Smooth muscle cell (in vitro differentiated cells): ENCODE results near the gene SLC38A10. TPM values are rescaled to one million over a fixed set of nuclear protein-coding genes. Genes with fewer than 3 reads are reported as not detected.

Experiments
- DNase-seq: peaks from one replicate; lab custom pipeline; 2025; ENCODE audit not compliant: unreplicated experiment; lab: John Stamatoyannopoulos, UW
- H2AFZ ChIP-seq: fragments of 200-600 bp; sonication (generic); 2 replicates; pipeline ENCODE4 v1.6.0; 2016; ENCODE audit warnings: antibody characterized with exemption, low read depth, mild to moderate bottlenecking
- H3F3A ChIP-seq: fragments of 200-600 bp; sonication (generic); 2 replicates; pipeline ENCODE4 v1.6.0; 2017; ENCODE audit warnings: antibody characterized with exemption, low read depth
- H3K27ac ChIP-seq: fragments of 200-600 bp; sonication (generic); 2 replicates; pipeline ENCODE4 v1.5.1; 2016; ENCODE audit warnings: low read depth, mild to moderate bottlenecking
- H3K27me3 ChIP-seq: fragments of 200-600 bp; sonication (generic); 2 replicates; pipeline ENCODE4 v1.6.1; 2016; ENCODE audit warnings: low read depth, mild to moderate bottlenecking
- H3K36me3 ChIP-seq: fragments of 200-600 bp; sonication (generic); 2 replicates; pipeline ENCODE4 v1.5.1; 2016; ENCODE audit warnings: low read depth
- H3K4me1 ChIP-seq: fragments of 200-600 bp; sonication (generic); 2 replicates; pipeline ENCODE4 v1.5.1; 2016; ENCODE audit warnings: low read depth
- H3K4me2 ChIP-seq: fragments of 200-600 bp; sonication (generic); 2 replicates; pipeline ENCODE4 v1.6.0; 2016; ENCODE audit warnings: mild to moderate bottlenecking
- H3K4me3 ChIP-seq: fragments of 200-600 bp; sonication (generic); 2 replicates; pipeline ENCODE4 v1.5.1; 2016; ENCODE audit warnings: mild to moderate bottlenecking
- H3K79me2 ChIP-seq: fragments of 200-600 bp; sonication (generic); 2 replicates; pipeline ENCODE4 v1.6.0; 2016; ENCODE audit warnings: low read depth, mild to moderate bottlenecking
- H3K9ac ChIP-seq: fragments of 200-600 bp; sonication (generic); 2 replicates; pipeline ENCODE4 v1.6.0; 2016; ENCODE audit warnings: low read depth
- H3K9me3 ChIP-seq: fragments of 200-600 bp; sonication (generic); replicated peaks from 2 replicates; pipeline ENCODE4 v1.5.1; 2016; ENCODE audit warnings: low read depth
- H4K20me1 ChIP-seq: fragments of 200-600 bp; sonication (generic); 2 replicates; pipeline ENCODE4 v1.6.0; 2016; ENCODE audit warnings: low read depth
- WGBS: methylation state at CpG from one replicate; pipeline ENCODE4 v1.1.7; 2016; ENCODE audit warnings: low lambda C conversion rate; 5-methylcytosine and 5-hydroxymethylcytosine counted together
- polyA plus RNA-seq: library from polyadenylated mRNA; unstranded; fragments of >200 nt; fragmentation: Nextera tagmentation; extraction: Ambion mirVana; gene quantifications from 2 replicates; pipeline ENCODE4 v1.2.1, GENCODE V29; 2016
- total RNA-seq: library from RNA; depleted of rRNA; stranded (reverse); fragments of >200 nt; gene quantifications from 2 replicates; pipeline ENCODE4 v1.2.3, GENCODE V29; 2014
- TF ChIP-seq, protein P1 (sequence below): fragments of 200-600 bp; sonication (generic); IDR thresholded peaks from 2 replicates; pipeline ENCODE4 v1.5.1; 2017; ENCODE audit warnings: borderline replicate concordance, mild to moderate bottlenecking, antibody characterized with exemption; ENCODE audit not compliant: insufficient read depth, poor library complexity, severe bottlenecking

The SLC38A10 gene
- total and polyA plus RNA-seq, 2 experiments from 2014 or later, result 61.6 to 97.1 TPM

DNA sequence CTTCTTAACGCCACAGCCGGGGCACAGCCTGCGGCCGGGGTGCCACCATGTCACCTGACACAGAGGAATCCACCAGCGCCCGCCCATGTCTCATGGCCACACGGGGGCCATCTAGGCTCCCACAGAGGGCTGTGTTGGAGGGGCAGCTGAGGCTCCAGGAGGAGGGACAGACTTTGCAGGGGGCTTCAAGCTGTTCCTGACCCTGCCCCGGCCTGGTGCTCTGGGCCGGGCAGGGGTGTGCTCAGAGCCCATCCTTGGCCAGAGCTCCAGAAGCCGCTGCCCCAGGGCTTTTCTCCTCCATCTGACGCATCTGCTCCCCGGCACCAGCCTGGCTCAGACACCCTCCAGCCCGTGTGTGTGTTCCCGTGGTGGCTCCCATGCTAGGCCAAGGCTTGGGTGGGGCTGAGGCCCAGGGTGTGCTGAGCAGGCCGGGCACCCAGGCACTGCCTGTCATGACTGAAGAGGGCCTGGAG is 7.8 kb upstream of the SLC38A10 start:
- Histone ChIP-seq H3K4me3 (no peak overlapping the region), H3K27me3 (no peaks in the 10 kb centered on the region), H4K20me1 (no peaks in the 10 kb centered on the region), H3K79me2 (no peaks in the 10 kb centered on the region), H3K4me1 (no peaks in the 10 kb centered on the region), H3K9ac (no peak overlapping the region), H3K4me2 (no peak overlapping the region), H3F3A (no peaks in the 10 kb centered on the region), H3K9me3 (no peaks in the 10 kb centered on the region), H3K27ac (no peak overlapping the region), H2AFZ (no peak overlapping the region), H3K36me3 (no peaks in the 10 kb centered on the region)
- no peak for DNase-seq
- TF ChIP-seq, protein P1, sequence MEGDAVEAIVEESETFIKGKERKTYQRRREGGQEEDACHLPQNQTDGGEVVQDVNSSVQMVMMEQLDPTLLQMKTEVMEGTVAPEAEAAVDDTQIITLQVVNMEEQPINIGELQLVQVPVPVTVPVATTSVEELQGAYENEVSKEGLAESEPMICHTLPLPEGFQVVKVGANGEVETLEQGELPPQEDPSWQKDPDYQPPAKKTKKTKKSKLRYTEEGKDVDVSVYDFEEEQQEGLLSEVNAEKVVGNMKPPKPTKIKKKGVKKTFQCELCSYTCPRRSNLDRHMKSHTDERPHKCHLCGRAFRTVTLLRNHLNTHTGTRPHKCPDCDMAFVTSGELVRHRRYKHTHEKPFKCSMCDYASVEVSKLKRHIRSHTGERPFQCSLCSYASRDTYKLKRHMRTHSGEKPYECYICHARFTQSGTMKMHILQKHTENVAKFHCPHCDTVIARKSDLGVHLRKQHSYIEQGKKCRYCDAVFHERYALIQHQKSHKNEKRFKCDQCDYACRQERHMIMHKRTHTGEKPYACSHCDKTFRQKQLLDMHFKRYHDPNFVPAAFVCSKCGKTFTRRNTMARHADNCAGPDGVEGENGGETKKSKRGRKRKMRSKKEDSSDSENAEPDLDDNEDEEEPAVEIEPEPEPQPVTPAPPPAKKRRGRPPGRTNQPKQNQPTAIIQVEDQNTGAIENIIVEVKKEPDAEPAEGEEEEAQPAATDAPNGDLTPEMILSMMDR, result no peak
- WGBS, result 78% methylated on average over 15 of the region's 15 CpGs

- Histone ChIP-seq H3K27me3 (no peaks in the 10 kb centered on the region), H3F3A (no peaks in the 10 kb centered on the region), H3K4me2 (no peak overlapping the region), H3K4me1 (no peaks in the 10 kb centered on the region), H3K36me3 (no peaks in the 10 kb centered on the region), H3K9me3 (no peaks in the 10 kb centered on the region), H3K79me2 (no peaks in the 10 kb centered on the region), H4K20me1 (no peaks in the 10 kb centered on the region), H3K4me3 (no peak overlapping the region), H3K27ac (no peak overlapping the region), H2AFZ (no peak overlapping the region), H3K9ac (no peak overlapping the region)
- TF ChIP-seq, protein P1, result no peak
- DNase-seq, result no peak
- WGBS, result 87% methylated on average over 10 of the region's 10 CpGs
Measured at GRCh38 chr17:81302324-81302723, 7.2 kb upstream of the SLC38A10 start.

GRCh38 chr17:81301195-81302144 is 6.4 kb upstream of the SLC38A10 start:
- Histone ChIP-seq H3K9ac (no peak overlapping the region), H3K4me2 (no peak overlapping the region)
- DNase-seq, result no peak

More at GRCh38 chr17:81301195-81302144, 6.4 kb upstream of the SLC38A10 start:
- TF ChIP-seq, protein P1, result no peak
- Histone ChIP-seq H3K4me1 (no peaks in the 10 kb centered on the region), H3K4me3 (no peak overlapping the region), H4K20me1 (no peaks in the 10 kb centered on the region), H3K79me2 (no peaks in the 10 kb centered on the region), H3F3A (no peaks in the 10 kb centered on the region), H3K9me3 (no peaks in the 10 kb centered on the region), H3K36me3 (no peaks in the 10 kb centered on the region), H3K27me3 (no peaks in the 10 kb centered on the region), H2AFZ (no peak overlapping the region), H3K27ac (no peak overlapping the region)
- WGBS, result 78% methylated on average over 36 of the region's 37 CpGs
